UCSD-AML1 (cell line): Measurements from ENCODE around the gene PDPK1.
A peak's percentile ranks its signal among the peaks of the same experiment; 100 is the strongest.

Experiments used
- DNase-seq: peaks from one replicate; lab custom pipeline; 2025; ENCODE audit not compliant: unreplicated experiment; lab: John Stamatoyannopoulos, UW

Gene PDPK1

DNA sequence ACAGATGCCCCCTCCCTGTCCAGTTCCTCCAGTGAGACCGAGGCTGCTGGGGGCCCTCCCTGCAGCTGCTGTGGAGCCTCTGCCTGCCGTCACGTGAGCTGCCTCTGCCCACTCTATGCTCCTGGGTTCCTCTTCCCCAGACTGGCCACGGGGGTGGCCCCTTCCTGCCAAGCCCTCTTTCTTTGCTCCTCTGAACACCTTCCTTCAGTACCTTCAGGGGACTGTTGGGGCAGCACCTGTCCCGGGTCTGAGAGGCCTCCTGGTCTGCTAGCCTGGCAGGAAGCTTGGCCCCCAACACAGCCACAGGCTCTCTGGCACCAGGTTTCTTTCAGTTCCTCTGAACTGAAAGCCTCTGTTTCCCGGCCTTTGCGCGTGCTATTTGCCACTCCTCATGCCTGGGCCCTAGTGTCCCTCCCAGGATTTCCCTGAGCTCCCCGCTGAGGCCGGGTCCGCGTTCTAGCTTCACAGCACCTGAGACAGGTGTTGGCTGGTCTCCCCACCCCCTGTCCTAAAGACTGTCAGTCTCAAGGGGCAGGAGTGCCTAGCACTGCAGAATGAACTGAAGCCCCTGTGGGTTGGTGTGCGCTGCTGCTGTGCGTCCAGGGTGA is 30.7 kb upstream of the PDPK1 start:
- no peak for DNase-seq

DNA sequence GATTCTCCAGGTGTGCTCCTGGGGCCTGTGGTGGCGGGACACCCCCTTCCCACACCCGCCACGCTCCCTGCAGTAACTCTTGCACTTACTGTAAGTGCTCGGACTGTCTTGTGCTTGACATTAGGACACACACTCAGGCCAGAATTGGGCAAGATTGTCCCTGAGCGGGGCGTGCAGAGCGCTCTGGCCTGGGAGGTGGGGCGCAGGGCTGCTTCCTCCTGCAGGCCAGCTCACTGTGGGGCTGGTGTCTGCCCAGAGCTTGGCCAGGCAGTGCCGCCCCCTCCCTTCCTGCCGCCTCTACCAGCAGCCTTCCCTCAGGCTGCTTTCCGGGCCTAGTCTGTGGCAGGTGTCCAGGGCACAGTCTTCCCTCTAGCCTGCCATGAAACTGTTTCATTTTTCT is 30.2 kb upstream of the PDPK1 start:
- DNase-seq = no peak

DNA sequence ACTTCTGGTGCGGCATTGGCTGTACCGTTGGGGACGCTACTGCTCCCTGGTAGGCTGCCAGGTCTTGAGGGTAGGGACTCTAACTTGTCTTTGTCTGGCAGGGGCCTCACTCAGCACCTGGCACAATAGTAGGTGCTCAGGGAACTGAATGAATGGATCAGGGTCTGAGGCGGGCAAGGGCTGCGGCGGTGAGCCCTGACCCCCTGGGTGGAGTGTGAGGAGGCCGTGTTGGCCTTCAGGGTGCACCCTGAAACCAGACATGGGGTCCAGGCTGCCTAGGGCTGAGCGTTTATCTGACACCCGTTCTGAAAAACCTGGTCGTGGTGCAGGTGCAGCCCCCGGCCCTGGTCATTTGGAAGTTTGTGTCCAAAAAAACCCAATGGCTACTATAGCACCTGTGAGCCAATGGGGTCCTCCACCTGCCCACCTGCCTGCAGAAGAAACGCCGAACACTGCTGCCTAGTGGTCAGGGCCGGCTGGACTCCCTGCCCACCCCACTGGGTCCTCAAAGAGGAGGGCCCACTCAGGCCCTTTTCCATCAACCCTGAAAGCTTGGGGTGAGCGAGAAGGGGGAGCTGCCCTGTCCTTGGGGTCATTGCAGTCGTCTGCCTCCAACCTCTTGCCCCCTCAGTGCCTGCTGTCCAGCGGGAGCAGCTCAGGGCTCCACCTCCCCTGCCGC is 29.0 kb upstream of the PDPK1 start:
- no peak for DNase-seq

DNA sequence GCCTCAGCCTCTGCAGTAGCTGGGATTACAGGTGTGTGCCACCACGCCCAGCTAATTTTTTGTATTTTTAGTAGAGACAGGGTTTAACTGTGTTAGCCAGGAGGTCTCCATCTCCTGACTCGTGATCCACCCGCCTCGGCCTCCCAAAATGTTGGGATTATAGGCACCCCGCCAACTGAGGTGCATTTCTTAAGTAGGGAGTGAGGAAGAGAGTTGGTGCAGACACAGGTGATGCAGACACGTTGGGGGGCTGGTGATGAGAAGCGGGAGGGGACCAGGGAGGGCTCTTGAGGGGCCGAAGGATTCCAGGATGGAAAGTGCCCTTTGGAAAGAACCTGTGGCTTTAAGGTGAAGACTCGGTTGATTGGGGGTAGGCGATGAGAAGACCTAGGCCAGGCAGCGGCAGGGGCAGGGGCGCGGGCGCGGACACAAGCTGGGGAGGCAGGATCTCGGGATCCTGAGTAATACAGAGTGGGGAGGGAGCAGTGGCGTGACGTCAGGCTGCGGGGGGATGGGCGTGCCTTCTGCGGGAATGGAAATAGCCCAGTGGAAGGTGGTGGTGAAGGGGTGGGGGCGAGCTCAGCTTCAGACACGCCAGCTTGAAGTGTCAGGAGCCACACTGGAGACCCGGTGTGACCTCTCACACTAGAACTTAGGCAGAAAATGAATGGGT is 26.6 kb upstream of the PDPK1 start:
- DNase-seq = no peak

DNA sequence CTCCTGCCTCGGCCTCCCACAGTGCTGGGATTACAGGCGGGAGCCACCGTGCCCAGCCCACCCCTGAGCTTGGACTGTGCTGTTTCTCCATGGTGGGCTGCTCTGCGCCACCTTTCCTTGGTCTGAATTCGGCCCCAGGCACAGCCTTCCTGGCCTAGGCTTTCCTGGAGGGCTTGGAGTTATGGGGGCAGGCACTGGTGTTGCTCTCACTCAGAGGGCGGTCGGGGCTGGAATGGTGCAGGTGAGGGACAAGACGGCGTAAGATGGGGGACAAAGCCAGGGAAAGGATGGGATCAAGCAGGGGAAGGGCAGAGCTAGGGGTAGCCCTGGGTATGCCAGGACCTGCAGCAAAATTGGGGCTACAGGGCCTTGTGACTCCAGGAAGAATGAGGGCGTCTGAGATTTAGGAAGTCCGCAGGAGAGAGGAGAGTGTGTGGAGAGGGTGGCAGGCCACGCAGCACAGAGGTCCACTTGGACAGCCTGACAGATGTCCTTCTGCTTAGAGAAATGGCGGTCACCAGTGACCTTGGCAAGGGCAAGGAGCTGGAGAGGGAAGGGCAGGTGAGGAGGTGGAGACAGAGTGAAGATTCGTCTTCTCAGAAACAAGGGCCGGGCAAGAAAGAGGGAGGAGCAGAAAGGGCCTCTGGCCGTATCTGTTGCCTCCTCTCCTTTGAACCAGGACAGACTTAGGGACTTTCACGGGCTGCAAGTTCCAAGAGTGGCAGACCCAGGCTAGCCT is 25.7 kb upstream of the PDPK1 start:
- no peak for DNase-seq

DNA sequence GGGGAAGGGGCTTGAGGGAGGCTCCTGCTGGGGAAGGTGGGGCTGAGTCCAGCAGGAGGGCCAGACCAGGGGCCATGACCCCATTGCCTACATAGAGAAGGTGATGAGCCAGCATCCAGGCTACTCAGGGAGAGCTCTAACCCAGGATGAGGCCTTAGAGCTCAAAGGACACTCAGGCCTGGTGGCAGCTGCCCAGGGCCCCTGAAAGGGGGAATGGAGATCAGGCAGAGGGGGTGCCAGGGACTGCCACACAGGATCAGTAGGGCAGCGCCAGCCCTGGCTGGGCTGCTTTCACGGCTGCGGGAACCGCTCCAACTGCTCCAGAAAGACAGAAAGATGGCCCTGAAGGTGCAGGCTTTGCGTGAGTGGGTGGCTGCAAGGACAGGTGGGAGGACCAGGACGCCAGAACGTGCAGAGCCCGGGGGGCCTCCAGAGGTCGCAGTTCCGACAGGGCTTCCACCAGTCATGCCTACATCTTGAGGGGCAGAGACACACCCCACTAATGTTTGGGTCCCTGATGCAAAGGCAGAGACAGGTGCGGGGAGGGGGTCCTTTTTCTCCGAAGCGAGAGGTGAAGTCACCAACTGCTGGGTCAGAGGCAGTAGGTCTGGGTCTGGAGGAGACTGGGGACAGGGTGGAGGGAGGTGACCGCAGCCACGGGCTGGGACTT is 25.0 kb upstream of the PDPK1 start:
- DNase-seq = no peak

DNA sequence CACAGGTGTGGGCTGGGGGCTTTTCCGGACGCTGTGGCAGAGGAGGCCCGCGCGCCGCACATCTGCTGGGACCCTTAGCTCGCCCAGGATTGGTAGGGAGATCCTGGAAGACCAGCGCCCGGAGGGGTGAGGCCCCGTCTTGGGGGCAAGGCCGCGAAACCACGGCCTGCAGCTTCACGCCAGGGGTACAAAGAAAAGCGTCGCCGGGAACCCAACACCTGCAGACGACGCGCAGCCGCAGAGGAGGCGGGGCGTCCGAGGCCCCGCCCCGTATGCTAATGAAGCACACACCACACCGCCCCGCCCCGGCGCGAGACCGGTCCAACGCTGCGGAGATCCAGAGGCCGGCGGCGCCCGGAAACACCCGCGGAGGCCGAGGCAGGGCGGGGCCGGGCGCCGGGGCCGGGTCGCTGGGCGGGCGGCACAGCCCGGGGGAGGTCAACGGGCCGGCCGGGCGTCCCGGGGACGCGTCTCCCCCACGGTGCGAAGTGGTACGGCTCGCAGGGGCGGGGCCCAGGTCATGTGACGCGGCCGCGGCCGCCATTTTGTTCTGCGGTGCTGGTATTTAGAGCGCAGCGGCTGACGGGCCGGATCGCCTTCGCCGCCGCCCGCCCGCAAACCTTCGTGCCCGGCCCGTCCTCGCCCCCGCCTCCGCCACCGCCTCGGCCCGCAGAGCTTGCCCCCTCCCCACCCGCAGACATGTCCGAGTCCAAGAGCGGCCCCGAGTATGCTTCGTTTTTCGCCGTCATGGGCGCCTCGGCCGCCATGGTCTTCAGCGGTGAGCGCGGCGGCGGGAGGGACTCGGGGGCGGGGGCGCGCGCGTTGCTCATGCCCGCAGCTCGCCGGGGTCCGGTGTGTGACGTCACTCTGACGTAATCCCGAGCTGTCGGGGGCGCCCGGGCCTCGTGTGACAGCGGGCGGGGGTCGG is 24.2 kb upstream of the PDPK1 start, which contains the start of gene ATP6V0C:
TSS of gene ATP6V0C (plus strand) at position 548 of the 928 bp plus-strand sequence. CDS start at position 700, 152 bp downstream.
- DNase-seq = peak; percentile 92

DNA sequence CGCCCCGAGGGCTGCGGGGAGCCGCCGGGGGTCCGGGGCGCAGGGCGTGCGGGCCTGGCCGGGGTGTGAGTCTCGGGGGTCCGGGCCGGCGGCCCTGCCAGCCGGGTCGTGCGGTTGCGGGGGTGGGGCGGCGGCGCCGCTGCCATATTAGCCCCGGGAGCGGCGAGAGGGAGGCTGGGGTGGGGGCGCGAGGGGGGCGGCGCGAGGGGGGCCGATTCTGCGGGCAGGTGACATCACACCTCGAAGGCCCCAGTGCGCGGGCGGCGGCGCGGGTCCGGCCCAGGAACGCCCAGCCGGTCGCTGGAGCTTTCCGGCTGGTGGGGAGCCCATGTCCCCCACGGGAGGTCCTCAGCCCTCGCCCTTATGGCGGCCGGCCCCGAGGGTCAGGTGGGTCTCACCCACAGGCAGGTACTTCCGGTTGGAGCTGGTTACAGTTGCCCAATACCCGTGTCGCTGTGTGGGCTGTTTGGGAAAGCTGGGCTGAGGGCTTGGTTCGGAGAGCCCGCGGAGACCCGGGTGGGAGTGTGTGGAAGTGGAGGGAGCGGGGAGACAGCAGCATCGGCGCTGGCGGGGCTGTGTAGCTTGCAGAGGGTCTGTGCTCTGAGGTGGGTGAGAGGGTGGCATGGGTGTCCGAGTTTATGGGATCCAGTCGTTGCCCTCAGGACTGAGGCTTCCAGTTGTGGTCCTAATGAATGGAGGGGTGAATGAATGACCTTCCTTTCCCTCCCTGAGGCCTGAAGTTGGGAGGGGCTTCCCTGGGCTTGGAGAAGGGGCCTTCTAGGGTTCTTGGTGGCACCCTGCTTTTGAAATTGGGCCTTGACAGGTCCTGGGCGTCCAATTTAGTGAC is 23.3 kb upstream of the PDPK1 start:
- DNase-seq = no peak

DNA sequence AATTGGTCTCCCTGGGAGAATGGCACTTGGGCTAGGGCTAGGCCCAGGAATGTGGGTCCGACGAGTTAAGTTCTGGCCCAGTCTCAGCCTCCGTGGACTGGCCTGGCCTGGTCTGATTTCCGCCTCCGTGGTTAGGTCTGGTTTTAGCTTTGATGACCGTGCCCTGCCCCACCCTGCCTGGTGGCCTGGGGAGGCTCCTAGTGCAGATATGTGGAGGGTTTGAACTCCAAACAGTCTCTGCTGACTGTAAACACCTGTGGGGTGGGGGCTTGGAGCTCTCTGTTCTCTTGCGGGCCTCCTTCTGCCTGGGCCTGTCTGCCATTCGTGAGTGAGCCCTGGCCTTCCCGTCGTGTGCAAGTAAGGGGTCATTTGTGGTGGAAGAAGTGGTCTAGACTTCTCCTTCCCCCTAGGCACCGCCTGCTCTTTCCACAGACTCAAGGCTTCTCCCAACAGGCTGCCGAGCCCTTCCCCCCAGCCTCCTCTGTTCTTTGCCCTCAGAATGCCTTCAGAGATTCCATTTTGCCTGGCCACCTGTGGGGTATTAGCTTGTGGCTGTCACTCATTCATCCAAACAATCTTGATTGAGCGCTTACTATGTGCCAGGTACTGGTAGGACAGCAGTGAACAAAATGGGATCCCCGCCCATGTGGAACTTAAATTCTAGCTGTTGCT is 22.5 kb upstream of the PDPK1 start:
- DNase-seq = no peak

DNA sequence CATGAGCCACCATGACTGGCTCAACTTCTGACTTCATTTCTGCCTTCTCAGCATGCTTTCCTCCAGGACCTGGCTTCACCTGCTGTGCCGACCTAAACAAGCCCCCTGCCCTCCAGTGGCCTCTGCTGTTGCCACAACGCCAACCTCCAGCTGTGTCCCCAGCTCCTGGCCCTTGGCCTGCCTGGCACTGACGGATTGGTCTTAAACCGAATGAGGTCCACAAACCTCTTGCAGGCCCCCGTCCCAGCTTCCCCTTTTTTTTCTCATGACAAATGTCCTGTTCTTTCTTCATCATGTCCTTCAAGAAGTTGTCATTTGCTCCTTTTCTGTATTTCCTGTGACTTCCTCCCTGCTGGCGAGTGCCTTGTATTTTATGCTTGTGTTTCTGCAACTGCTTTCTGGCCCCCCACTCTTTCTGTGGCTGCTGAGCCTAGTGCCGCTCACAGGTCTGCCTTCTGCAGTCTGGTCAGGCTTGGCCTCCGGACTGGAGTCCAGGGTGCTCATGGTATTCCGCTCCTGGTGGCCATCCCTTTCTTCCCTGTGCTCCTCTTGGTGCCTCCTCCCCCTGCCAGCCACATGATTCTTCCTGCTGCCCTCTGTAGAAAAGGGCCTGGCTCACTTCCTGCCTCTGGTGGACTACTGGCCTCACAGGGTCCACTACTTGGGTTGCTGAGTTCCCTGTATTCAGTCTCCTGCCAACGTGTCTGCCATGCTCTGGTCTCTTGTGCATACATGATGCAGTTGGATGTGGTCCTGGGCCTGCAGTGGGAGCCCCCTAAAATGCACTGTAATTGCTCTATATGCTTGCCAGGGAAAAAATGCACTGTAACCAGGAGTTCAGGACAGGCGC is 21.2 kb upstream of the PDPK1 start:
- DNase-seq = peak; percentile 49

DNA sequence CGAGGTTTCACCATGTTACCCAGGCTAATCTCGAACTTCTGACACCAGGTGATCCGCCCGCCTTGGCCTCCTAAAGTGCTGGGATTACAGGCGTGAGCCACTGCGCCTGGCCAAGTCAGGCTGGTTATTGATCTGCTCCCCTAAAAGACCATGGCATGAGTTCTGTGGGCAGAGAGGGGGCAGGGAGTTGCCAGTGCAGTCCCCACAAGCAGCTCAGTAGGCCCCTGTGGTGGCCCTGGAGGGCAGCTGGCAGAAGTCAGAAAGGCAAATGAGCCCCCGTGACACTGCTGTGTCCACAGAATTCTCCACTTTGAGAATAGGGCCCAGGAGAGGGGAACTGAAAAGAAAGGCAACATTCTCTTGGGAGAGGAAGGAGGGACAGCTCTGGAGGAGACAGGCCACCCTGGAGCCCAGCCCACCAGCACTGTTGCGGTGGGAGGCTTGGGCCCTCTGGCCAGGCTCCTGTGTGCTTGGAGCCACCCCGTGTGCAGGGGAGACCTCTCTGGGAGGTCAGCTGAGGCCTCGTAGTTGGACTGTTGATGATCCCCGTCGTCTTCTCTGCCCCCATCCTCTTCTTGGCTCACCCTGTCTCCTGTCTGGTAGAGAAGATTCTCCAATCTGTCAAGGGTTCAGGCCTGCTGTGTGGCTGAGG is 19.7 kb upstream of the PDPK1 start:
- DNase-seq = no peak

DNA sequence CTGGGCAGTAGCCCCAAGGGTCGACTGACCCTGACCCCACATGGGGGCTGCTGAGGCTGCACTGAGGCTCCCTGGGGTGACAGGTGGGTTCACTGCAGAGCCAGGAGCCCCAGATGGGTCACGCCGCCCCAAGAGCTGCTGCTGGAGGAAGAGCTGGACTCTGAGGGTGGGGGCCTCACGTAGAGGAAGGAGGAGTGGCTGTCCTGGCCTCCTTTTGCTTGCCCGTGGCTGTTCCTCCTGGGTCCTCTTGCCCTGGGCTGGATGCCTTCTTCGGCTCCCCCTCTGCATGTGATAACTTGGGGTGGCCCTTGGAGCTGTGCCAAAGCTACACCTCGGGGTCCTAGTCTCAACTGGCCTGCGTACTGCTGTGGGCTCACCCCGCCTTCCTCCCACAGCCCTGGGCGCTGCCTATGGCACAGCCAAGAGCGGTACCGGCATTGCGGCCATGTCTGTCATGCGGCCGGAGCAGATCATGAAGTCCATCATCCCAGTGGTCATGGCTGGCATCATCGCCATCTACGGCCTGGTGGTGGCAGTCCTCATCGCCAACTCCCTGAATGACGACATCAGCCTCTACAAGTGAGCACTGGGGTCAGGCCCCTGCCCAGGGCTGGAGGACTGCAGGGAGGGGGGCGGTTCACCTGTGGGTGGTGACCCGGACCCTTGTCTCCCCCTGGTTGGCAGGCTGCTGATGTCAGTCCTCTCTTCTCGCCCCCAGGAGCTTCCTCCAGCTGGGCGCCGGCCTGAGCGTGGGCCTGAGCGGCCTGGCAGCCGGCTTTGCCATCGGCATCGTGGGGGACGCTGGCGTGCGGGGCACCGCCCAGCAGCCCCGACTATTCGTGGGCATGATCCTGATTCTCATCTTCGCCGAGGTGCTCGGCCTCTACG is 18.8 kb upstream of the PDPK1 start:
- DNase-seq = no peak

DNA sequence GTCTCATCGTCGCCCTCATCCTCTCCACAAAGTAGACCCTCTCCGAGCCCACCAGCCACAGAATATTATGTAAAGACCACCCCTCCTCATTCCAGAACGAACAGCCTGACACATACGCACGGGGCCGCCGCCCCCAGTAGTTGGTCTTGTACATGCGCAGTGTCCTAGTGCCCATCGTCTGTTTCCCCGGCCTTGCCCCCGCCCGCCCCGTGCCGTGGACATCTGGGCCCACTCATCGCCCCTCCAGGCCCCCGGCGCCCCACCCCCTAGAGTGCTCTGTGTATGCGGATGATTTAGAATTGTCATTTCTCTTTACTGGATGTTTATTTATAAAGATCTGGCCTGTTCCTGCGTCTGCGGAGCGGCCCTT is 18.1 kb upstream of the PDPK1 start:
- DNase-seq = no peak

DNA sequence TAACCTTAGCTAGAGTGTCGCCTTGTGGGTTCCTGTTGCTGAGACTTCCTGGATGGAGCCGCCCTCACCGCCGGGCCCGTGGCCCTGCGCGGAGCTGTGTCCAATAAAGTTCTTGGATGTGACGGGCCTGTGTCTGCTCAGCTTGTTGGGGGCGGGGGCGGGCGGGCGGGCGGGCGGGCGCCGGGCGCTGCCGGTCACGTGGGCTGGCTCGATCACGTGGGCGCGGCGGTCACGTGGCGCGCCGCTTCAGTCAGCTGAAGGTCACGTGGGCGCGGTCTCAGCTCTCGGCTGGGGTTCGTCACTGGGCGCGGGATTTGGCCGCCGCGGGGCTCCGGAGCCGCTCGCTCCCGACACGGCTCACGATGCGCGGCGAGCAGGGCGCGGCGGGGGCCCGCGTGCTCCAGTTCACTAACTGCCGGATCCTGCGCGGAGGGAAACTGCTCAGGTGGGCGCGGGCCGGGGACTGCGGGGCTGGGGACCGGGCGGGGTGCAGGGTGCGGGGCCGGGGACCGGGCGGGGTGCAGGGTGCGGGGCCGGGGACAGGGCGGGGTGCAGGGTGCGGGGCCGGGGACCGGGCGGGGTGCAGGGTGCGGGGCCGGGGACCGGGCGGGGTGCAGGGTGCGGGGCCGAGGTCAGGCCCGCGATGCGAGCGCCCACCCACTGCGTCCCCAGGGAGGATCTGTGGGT is 17.6 kb upstream of the PDPK1 start, which contains the start of gene AMDHD2:
TSS of gene AMDHD2 (plus strand) at position 275 of the 687 bp plus-strand sequence. CDS start at position 363, 88 bp downstream.
- DNase-seq = peak; percentile 86

DNA sequence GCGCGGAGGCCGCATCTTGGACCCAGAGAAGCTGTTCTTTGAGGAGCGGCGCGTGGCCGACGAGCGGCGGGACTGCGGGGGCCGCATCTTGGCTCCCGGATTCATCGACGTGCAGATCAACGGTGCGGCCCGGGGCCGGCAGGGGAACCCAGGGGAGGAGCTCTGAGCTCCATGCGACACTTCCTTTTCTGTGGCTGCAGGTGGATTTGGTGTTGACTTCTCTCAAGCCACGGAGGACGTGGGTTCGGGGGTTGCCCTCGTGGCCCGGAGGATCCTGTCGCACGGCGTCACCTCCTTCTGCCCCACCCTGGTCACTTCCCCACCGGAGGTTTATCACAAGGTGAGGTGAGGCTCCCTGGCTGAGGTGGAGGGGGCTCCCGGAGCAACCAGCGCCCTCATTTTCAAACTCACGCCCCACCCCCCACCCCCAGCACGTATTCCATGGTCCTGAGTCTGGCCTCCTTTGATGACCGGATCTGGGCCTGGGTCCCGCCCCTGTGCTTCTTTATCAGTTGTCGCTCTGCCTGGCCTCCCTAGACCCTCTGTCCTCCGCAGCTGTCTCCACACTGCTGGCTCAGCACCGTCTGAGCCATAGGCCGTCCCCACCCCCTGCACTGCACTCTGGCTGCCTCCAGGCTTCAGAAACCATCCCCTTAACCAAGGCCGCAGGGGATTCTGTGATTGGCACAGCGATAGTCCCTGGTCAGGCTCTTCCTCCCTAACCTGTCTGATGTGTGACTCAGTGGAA is 16.9 kb upstream of the PDPK1 start:
- DNase-seq = no peak
